Activated CD4-positive, alpha-beta T cell treated with anti-CD3 and anti-CD28 coated beads, Interleukin-2, amount 10 ng/mL, durations not matched to agents 24 days and 14 days (primary cell): ENCODE results near the gene GNPDA1. TPM values are rescaled to one million over a fixed set of nuclear protein-coding genes. Genes with fewer than 3 reads are reported as not detected.
A peak's percentile ranks its signal among the peaks of the same experiment; 100 is the strongest.

ENCODE experiments used
- DNase-seq: peaks from one replicate; pipeline ENCODE4 v3.0.0; 2022
- H3K27ac Mint-ChIP-seq: one replicate; pipeline ENCODE4 v1.8.0; 2022; ENCODE audit warnings: mild to moderate bottlenecking, mixed read lengths
- H3K27me3 Mint-ChIP-seq: one replicate; pipeline ENCODE4 v1.8.0; 2022; ENCODE audit warnings: mixed read lengths
- H3K36me3 Mint-ChIP-seq: one replicate; pipeline ENCODE4 v1.8.0; 2022; ENCODE audit warnings: low read depth, mild to moderate bottlenecking, mixed read lengths
- H3K4me1 Mint-ChIP-seq: one replicate; pipeline ENCODE4 v1.8.0; 2021; ENCODE audit warnings: mixed read lengths
- H3K4me3 Mint-ChIP-seq: one replicate; pipeline ENCODE4 v1.8.0; 2022; ENCODE audit warnings: mild to moderate bottlenecking, moderate library complexity, mixed read lengths
- H3K9me3 Mint-ChIP-seq: one replicate; pipeline ENCODE4 v1.8.0; 2021; ENCODE audit warnings: mixed read lengths
- intact Hi-C: fragments of 100-400 bp; cut with micrococcal nuclease; formaldehyde crosslinking; loops from one replicate; pipeline ENCODE4 v1.15.1; 2023
- total RNA-seq: library from RNA; stranded (reverse); gene quantifications from 2 replicates; pipeline ENCODE4 v1.2.3, GENCODE V29; 2022

The GNPDA1 gene
- total RNA-seq, 1 donor from 2014 or later, result 108 TPM

DNA sequence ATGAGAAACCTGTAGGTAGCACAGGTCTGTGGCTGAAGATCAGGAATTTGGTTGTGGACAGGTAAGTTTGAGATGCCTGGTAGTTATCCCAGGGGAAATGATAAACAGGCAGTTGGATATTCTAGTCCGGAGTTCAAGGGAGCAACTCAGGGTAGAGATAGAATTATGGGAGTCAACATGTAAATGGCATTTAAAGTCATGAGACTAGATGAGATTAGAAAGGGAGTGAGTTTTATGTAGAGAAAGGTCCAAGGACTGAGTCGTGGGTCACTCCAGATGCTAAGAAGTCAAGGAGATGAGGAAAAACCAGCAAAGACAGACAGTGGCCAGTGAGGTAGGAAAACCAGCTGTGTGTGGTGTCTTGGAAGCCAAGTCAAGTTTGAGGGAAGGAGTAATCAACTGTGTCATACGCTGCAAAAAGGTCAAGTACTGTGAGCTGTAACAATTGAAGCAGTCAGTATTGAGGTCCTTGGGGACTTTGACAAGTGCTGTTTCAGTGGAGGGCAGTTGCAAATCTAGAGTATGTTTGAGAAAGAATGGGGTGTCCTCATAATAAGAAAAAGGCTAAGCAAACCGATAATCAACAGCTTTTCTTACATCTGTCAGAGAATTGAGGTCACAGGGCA lies 18.2 kb downstream of the GNPDA1 start:
- peaks cover 35% of the 10 kb centered on the region for H3K36me3 Mint-ChIP-seq
- H3K27ac Mint-ChIP-seq, result no peak overlapping the region
- intact Hi-C loops, result no loop called here
- no peak overlapping the region for H3K4me3 Mint-ChIP-seq
- no peaks in the 10 kb centered on the region for H3K27me3 Mint-ChIP-seq
- no peaks in the 10 kb centered on the region for H3K9me3 Mint-ChIP-seq
- peaks cover 3% of the 10 kb centered on the region for H3K4me1 Mint-ChIP-seq
- no peak for DNase-seq

DNA sequence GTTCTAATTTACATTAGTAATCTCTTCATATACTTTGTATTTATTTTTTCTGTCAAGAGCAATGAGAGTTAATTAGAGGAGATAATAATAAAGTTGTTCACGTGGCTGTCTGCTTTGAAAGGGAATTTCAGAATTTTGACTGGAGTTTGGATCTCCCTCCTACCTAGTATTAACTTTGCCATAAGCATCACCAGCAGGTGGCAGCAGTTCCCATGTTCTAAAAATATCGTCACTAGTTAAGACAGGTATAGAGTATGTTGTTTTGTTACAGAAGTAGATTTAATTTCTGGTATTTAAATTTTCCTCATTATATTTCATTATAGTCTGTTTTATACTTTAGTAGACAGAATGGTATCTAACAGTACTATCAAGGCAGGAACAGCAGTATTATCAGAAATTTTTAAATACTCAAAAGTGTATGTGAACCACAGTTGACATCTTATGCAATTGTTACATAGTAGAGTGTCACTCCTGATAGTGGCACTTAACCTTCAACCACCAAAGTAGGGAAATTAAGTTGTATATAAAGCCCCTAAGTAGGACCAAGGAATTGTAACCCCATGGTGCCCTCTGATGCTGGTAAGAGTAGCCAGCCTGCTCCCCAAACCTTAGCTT lies 20.4 kb downstream of the GNPDA1 start:
- Mint-ChIP-seq H3K36me3 (peaks cover 34% of the 10 kb centered on the region), H3K9me3 (no peaks in the 10 kb centered on the region), H3K4me1 (peaks cover 3% of the 10 kb centered on the region), H3K27ac (no peak overlapping the region), H3K27me3 (no peaks in the 10 kb centered on the region), H3K4me3 (no peak overlapping the region)
- intact Hi-C loops, result loop anchor here (1.0 kb wide), 3 partner anchors 23 to 153 kb away; partner anchors contain the start of gene RNF14
- DNase-seq, result peak; percentile 93

GRCh38 chr5:141989720-141990119 lies 23.1 kb downstream of the GNPDA1 start:
- Mint-ChIP-seq H3K27ac (no peak overlapping the region), H3K4me1 (peaks cover 3% of the 10 kb centered on the region), H3K9me3 (no peaks in the 10 kb centered on the region), H3K36me3 (peaks cover 37% of the 10 kb centered on the region), H3K4me3 (no peak overlapping the region), H3K27me3 (no peaks in the 10 kb centered on the region)
- DNase-seq, result no peak
- intact Hi-C loops, result no loop called here

- Mint-ChIP-seq H3K27ac (no peak overlapping the region), H3K4me3 (no peak overlapping the region), H3K36me3 (peaks cover 39% of the 10 kb centered on the region), H3K4me1 (no peaks in the 10 kb centered on the region), H3K9me3 (no peaks in the 10 kb centered on the region), H3K27me3 (no peaks in the 10 kb centered on the region)
- intact Hi-C loops, result no loop called here
- no peak for DNase-seq
These were observed 26.8 kb downstream of the GNPDA1 start for GRCh38 chr5:141986072-141986471.

GRCh38 chr5:141982626-141983025 lies 30.2 kb downstream of the GNPDA1 start:
- H3K9me3 Mint-ChIP-seq, result no peaks in the 10 kb centered on the region
- H3K27me3 Mint-ChIP-seq, result no peaks in the 10 kb centered on the region
- DNase-seq, result no peak
- intact Hi-C loops, result no loop called here
- H3K36me3 Mint-ChIP-seq, result peaks cover 60% of the 10 kb centered on the region
- H3K4me1 Mint-ChIP-seq, result no peaks in the 10 kb centered on the region
- no peak overlapping the region for H3K4me3 Mint-ChIP-seq
- no peak overlapping the region for H3K27ac Mint-ChIP-seq

DNA sequence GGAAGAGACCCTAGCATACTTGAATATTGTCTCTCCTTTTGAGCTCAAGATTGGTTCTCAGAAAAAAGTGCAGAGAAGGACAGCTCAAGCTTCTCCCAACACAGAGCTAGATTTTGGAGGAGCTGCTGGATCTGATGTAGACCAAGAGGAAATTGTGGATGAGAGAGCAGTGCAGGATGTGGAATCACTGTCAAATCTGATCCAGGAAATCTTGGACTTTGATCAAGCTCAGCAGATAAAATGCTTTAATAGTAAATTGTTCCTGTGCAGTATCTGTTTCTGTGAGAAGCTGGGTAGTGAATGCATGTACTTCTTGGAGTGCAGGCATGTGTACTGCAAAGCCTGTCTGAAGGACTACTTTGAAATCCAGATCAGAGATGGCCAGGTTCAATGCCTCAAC lies 34.4 kb downstream of the GNPDA1 start:
- Mint-ChIP-seq H3K27me3 (no peaks in the 10 kb centered on the region), H3K36me3 (peaks cover 55% of the 10 kb centered on the region), H3K4me1 (peaks cover 12% of the 10 kb centered on the region), H3K4me3 (no peak overlapping the region), H3K27ac (no peak overlapping the region), H3K9me3 (no peaks in the 10 kb centered on the region)
- DNase-seq, result no peak
- intact Hi-C loops, result no loop called here

DNA sequence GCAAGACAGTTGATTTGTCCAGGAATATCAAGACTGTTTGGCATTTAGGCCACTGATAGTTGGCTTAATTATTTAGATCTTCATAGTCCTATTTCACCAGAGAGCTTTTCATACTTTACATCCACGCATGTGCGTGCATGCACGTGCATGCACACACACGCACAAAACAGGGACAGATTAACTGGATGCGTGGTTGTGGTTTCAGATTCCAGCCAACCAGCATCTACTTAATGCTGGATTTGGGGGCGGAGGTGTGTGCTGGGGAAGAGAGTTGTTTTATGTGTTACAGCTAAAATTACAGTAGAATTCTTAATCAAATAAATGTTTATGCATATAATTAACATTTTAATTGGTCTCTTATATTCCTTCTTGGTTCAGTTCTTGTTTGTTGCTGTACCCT lies 36.7 kb downstream of the GNPDA1 start:
- H3K27me3 Mint-ChIP-seq, result no peaks in the 10 kb centered on the region
- intact Hi-C loops, result no loop called here
- no peak overlapping the region for H3K4me3 Mint-ChIP-seq
- peaks cover 17% of the 10 kb centered on the region for H3K4me1 Mint-ChIP-seq
- H3K36me3 Mint-ChIP-seq, result peaks cover 48% of the 10 kb centered on the region
- DNase-seq, result no peak
- no peaks in the 10 kb centered on the region for H3K9me3 Mint-ChIP-seq
- H3K27ac Mint-ChIP-seq, result no peak overlapping the region

DNA sequence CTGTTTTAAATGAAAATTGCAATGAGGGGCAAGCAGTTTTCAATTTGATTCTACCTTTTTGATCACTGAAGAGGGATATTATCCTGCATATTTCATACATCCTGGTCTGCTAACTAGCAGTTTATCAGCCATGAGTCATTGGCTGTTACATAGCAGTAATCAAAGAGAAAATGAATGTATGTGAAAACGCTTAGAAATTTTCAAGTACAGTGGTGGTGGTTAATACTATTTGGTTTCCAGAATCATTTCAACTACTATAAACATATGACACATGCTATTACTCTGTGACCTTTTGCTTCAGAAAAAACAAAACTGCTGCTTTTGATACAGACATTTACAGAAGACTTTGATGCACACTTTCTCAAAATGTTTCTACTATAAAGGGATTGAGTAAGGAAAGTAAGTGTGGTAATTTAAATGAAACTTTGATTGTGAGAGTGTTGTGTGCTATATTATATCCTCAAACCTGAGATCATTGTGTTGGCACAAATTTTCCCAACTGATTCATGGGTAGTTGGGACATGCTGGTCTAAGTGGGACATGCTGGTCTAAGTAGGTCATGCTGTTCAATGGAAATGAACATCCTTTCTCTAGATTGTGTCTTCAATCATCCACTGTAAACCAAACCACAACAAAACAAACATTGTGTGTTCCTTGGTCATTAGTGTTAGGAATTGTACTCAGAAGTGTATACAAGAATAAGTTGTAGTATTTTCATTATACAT lies 38.8 kb downstream of the GNPDA1 start:
- Mint-ChIP-seq H3K27ac (peak overlapping the region; percentile 54), H3K27me3 (no peaks in the 10 kb centered on the region), H3K9me3 (no peaks in the 10 kb centered on the region), H3K4me3 (no peak overlapping the region), H3K36me3 (peaks cover 39% of the 10 kb centered on the region), H3K4me1 (peaks cover 31% of the 10 kb centered on the region)
- no peak for DNase-seq
- intact Hi-C loops, result no loop called here

- intact Hi-C loops, result loop anchor here (1.0 to 5.0 kb wide), 8 partner anchors 10 to 357 kb away; partner anchors contain the start of genes FCHSD1 and SPRY4
- H3K27ac Mint-ChIP-seq, result peak overlapping the region; percentile 98
- no peaks in the 10 kb centered on the region for H3K27me3 Mint-ChIP-seq
- H3K4me3 Mint-ChIP-seq, result peak overlapping the region; percentile 89
- peaks cover 40% of the 10 kb centered on the region for H3K4me1 Mint-ChIP-seq
- DNase-seq, result peak; percentile 74
- H3K9me3 Mint-ChIP-seq, result no peaks in the 10 kb centered on the region
- H3K36me3 Mint-ChIP-seq, result peaks cover 24% of the 10 kb centered on the region
These were observed 42.8 kb downstream of the GNPDA1 start for GRCh38 chr5:141969783-141970771.

DNA sequence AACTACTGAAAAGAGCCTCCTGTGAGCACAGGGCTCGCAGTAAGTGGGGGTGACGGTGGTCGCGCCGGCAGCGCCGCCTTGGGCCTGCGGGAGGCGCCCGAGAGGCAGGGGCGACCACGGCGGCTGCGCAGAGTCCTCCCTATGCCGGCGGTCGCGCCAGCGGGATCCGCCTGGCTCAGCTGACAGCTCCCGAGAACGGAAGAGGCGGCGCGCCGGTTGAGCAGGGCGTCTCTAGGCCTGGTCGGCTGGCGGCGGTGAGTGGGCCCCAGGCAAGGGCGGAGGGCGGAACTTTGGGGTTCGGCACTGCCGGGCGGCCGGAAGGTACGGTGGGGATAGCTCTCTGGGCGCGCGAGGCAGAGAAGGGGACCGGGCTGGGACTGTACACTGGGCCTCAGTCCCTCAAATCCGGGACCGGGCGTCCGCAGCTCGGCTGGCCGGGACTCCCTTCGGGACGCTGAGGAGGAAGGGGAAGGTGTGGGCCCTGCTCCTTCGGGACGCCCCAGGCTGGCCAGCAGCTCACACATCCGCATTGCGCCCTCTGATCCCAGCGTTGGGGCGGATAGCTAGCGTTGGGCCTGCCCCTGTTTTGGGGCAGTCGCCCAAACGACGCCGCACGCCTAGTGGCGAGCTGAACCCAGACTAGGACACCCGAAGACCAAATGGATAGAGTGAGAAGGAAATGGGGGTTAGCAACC lies 43.8 kb downstream of the GNPDA1 start, which contains the start of gene RNF14:
Gene RNF14 (plus strand): TSS at position 192 of the 695 bp plus-strand sequence. CDS start 4,484 bp downstream, outside the sequence.
- H3K36me3 Mint-ChIP-seq, result peaks cover 14% of the 10 kb centered on the region
- intact Hi-C loops, result loop anchor here (1.0 to 5.0 kb wide), 8 partner anchors 9 to 358 kb away; partner anchors contain the start of genes FCHSD1 and SPRY4
- peak within 1 kb of the TSS; percentile 98 for H3K27ac Mint-ChIP-seq
- H3K27me3 Mint-ChIP-seq, result no peaks in the 10 kb centered on the region
- no peaks in the 10 kb centered on the region for H3K9me3 Mint-ChIP-seq
- peak; percentile 99 for DNase-seq
- peak within 1 kb of the TSS; percentile 89 for H3K4me3 Mint-ChIP-seq
- H3K4me1 Mint-ChIP-seq, result peaks cover 34% of the 10 kb centered on the region

- intact Hi-C loops, result loop anchor here (5.0 kb wide), 1 partner anchor 360 kb away; the partner anchor contains the start of gene SPRY4
- no peak overlapping the region for H3K27ac Mint-ChIP-seq
These were observed 45.9 kb downstream of the GNPDA1 start for GRCh38 chr5:141966963-141967333.

GRCh38 chr5:141966275-141966962 lies 46.4 kb downstream of the GNPDA1 start:
- H3K9me3 Mint-ChIP-seq, result no peaks in the 10 kb centered on the region
- H3K36me3 Mint-ChIP-seq, result peaks cover 5% of the 10 kb centered on the region
- no peaks in the 10 kb centered on the region for H3K27me3 Mint-ChIP-seq
- intact Hi-C loops, result loop anchor here (5.0 kb wide), 1 partner anchor 361 kb away; the partner anchor contains the start of gene SPRY4
- H3K4me1 Mint-ChIP-seq, result peaks cover 25% of the 10 kb centered on the region
- H3K4me3 Mint-ChIP-seq, result no peak overlapping the region
- no peak overlapping the region for H3K27ac Mint-ChIP-seq
- no peak for DNase-seq

More at GRCh38 chr5:141966963-141967333, 45.9 kb downstream of the GNPDA1 start:
- H3K27me3 Mint-ChIP-seq, result no peaks in the 10 kb centered on the region
- peaks cover 7% of the 10 kb centered on the region for H3K36me3 Mint-ChIP-seq
- H3K4me3 Mint-ChIP-seq, result no peak overlapping the region
- H3K9me3 Mint-ChIP-seq, result no peaks in the 10 kb centered on the region
- H3K4me1 Mint-ChIP-seq, result peaks cover 27% of the 10 kb centered on the region
- no peak for DNase-seq
